Activated gamma-delta T cell (primary cell): Measurements from ENCODE around the gene SOCS6.
"Not testable (repeated sequence)": the region's sequence is repeated elsewhere in the genome, so short reads cannot be mapped to it uniquely, and the experiment has no call there.

Experiments
- DNase-seq: peaks from one replicate; lab custom pipeline; 2025; lab: John Stamatoyannopoulos, UW
- total RNA-seq, 2 donors: gene quantifications; one replicate each; lab custom pipeline; 2026; lab: John Stamatoyannopoulos, UW

The SOCS6 gene
- total RNA-seq, result 4.7 to 6.8 reads per million in 2 donors

DNA sequence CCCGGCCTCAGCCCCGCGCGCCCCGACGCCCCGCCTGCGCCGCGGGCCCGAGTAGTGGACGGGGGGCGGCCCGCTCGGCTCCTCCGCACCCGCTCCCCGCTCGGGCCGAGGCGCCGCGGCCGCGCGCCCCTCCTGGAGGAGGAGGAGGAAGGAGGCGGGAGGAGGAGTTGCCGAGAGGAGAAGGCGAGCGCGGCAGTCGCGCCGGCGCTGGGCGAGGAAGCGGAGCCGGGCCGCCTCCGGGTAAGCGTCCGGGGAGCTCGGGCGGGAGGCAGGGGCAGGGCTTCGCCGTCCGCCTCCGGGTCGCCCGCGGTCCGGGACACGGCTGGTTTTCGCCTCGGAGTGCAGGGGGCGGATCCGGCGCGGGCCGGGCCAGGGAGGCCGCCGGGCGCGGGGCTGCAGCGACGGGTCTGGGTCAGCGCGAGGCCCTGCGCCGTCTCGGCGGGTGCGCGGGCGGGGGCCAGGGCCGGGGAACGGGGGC lies at the start of gene SOCS6:
Gene SOCS6 (plus strand): TSS at position 195 of the 478 bp plus-strand sequence. CDS start 35,624 bp downstream, outside the sequence.
- peak; percentile 15 for DNase-seq

DNA sequence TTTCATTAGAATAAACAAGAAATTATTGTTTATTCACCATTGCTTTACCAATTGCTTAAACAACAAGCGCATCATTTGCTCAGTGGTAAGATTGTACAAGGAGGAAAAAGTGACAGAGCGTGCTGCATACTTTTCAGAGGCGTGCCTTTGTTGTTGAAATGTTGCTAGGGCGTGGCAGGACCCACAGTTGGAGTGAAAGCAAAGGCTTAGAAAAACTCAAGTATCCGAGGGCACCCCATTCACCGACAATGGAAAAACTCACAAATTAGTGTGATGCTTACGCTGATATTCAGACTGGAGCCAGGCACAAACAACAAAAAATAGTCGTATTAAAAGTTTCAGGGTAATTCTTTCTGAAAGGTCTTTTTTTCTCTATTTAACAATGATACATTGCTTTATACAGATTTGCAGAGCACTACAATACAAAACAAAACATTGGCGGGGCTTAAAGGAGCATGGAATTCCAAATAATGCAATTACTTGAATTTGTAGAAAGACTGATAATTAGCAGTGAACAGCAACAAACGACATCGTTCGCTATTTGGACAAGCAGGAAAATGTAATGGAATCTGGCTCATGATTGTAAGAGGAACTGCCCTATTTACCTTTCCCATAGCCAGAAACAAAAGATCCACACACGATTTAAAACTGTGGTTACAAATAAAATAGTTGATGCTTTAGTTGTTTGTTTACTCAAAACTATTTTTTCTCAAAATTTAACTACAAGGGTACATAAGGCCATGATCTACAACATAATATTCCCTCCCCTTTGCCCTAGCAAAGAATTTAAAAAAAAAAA lies 45.5 kb upstream of the SOCS6 start:
- DNase-seq, result no peak

DNA sequence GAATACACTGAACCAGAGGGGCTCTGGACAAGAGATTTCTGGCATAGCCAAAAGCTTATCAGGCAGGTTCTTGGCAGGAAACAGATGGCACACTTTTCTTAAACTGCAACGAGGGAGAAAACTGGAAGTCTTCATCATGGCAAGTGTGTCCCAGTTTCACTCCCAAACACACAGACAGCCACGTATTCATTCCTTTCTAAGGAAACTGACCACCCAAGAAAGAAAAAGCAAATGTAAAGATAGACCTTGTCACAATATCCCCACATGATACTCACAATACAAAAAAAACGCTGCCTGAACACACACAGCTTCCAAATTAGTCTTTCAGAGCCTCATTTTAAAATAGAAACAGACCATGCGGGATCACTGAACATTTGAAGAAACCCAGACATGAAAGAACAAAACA lies 42.8 kb upstream of the SOCS6 start:
- DNase-seq, result no peak

DNA sequence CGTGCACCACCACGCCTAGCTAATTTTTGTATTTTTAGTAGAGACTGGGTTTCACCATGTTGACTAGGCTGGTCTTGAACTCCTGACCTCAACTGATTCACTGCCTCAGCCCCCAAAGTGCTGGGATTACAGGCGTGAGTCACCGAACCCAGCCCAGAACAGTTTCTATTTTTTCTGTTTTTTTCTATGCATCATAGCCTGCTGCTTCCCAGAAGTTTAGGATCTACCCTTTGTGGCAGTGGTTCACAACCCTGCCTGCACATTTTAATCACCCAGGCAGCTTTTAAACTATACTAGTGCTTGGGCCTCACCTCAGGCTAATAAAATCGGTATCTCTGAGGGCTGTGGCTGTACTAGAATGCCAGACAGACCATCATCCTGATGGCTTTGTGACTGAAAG lies 39.7 kb upstream of the SOCS6 start:
- no peak for DNase-seq

- not testable (repeated sequence) for DNase-seq
These were observed 39.0 kb upstream of the SOCS6 start for GRCh38 chr18:70249861-70250260.

- no peak for DNase-seq
These were observed 38.1 kb upstream of the SOCS6 start for GRCh38 chr18:70250781-70251180.

- no peak for DNase-seq
These were observed 32.7 kb upstream of the SOCS6 start for GRCh38 chr18:70256184-70256583.

DNA sequence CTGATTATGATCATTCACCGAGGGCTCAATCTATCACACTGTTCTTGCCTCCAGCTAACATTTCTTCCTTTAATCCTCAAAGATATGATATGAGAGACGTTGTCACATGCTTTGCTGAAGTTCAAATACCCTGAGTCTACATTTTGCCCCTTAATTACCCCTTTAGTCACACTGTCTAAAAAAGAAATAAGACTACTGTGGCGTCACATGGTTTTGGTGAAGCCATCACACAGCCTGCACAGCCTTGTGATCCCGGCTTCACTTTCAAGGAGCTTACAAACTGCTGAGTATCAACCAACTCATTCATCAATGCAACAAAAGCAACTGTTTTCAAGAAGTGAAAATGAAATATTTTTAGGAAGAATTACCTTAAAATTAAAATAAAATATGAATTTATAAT lies 31.9 kb upstream of the SOCS6 start:
- no peak for DNase-seq

GRCh38 chr18:70258243-70258642 lies 30.6 kb upstream of the SOCS6 start:
- no peak for DNase-seq

- no peak for DNase-seq
These were observed 28.2 kb upstream of the SOCS6 start for GRCh38 chr18:70260683-70261082.

- no peak for DNase-seq
These were observed 27.6 kb upstream of the SOCS6 start for GRCh38 chr18:70261141-70261788.

DNA sequence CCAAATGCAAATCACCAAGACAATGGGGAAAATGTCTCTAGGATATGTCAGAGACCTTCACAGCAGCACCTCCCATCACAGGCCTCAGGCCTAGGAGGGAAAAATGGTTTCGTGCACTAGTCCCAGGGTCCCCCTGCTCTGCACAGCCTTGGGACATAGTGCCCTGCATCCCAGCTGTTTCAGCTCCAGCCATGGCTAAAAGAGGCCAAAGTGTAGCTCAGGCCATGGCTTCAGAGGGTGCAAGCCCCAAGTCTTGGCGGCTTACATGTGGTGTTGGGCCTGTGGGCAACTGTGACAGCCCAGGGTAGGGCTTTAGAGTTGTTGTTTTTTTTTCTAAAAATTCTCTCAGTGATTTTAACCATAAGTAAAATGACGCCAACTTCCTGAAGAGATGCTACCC lies 25.5 kb upstream of the SOCS6 start:
- DNase-seq, result no peak

- no peak for DNase-seq
These were observed 17.1 kb upstream of the SOCS6 start for GRCh38 chr18:70271742-70272141.

GRCh38 chr18:70273021-70273420 lies 15.8 kb upstream of the SOCS6 start:
- no peak for DNase-seq

DNA sequence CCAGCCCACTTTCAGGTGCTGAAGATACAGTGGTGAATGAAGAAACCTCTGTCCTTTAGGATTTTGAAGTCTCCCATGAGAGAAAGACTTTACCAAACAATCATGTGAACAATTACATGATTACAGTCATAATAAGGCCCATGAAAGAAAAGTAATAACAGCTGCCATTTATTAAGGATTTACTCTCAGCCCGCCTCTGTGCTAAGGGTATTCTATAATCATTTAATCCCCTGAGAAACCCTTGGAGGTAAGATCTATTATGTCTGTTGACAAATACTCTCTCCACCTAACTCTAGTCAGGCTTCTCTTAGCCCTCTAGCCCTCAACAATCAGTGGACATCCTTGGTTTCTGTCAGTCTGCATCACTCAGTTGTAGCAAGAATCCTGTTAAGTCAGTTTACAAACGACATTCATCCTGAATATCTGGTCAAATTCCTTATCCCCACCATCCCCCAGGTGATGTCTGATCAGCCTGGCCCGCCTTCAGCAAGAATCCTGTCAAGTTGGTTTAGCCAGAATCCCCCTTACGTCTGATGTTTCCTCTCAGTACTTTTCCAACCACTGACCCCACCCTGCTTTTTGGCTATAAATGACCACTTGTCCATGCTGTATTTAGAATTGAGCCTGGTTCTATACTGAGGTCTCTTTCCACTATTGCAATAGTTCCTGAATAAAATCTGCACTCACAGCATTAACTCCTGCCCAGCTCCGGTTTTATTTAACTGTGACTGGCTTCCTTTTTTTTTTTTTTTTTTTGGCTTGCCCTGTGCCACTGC lies 12.2 kb upstream of the SOCS6 start:
- DNase-seq, result no peak

DNA sequence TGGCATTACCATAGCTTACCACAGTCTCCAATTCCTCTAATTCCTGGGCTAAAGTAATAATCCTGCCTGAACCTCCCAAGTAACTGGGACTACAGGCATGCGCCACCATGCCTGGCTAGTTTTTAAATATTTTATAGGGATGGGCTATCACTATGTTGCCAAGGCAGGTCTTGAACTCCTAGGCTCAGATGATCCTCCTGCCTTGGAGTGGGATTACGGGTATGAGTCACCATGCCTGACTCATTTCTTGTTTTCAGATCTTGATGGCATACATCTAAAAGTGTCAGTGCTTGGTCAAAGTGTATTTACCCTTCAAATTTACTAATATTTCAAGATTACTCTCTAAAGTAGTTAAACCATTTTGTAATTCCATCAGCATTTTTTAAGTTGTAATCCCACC lies 9.4 kb upstream of the SOCS6 start:
- no peak for DNase-seq

GRCh38 chr18:70280007-70280925 lies 8.6 kb upstream of the SOCS6 start:
- DNase-seq, result no peak

DNA sequence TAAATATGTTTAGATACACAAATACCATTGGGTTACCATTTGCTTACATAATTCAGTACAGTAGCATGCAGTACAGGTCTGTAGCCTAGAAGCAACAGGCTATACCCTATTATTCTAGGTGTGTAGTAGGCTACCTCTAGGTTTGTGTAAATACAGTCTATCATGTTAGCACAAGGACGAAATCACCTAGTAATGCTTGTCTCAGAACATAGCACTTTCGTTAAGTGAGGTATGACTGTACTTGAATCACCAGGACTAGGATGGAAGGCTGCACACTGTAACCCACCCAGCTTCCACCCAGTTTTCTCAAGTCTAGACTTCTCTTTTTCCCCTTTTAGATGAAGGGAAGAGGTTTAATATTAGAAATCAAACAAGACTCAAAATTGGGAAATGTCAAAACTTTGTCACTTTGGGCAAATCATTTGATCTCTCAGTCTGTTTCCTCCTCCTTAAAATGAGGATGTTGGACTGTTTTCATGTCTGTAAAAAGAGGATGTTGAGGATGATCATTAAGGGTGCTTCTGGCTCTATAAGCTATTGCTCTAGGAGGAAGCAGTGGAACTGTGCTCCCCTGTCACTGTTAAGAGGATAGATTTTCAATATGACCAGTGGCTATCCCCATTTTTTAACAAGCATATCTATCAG lies 3.7 kb upstream of the SOCS6 start:
- no peak for DNase-seq

DNA sequence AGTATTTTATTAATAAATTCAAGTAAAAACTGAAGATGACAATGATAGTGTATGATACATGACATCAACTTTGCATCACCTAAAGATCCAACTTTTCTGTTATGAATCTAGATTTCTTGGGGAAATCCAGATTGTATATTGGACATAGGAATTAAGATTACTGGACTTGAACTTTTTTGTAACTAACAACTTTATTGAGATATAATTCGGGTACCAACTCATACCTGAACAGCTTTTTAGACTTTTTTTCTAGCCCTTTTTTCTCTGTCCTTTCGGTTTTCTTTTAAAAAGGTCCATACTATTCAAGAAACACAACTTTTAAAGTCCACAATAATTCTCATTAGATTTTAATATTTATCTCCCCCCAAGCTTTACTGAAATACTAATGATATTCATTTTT lies 1.1 kb upstream of the SOCS6 start:
- no peak for DNase-seq

DNA sequence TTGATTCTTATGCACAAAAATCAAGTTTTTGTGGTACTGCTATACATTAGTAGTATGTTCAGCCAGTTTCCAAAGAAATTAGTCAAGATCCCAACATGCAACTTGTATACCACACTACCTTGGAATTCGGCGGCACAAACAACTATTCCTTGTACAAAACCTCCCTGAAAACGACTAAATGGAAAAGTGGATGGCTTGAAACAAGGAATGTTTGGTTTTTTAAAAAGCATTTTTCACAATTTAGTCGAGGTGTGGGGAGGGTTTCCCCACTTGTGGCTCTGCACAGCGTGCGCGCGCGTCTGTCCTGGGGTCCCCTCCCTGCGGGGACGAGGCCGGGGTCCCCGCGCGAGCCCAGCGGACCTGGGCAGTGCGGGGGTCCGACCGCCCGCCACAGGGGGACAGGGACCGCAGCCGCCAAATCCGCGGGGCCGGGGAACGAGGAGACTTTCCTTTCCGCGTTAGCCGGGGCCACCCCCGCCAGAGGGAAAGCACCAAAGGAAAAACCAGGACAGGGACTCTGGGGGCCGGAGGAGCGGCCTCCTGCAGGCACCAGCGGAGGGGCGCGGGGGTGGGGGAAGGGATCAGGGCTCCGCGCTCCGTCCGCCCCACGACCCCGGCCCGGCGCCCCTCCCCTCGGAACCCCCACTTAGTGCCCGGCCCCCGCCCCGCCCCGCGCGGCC lies 534 bp upstream of the SOCS6 start:
- DNase-seq, result no peak
